Adipose tissue (tissue), 3 donors: Measurements from ENCODE around the gene DCN. TPM values are rescaled to one million over a fixed set of nuclear protein-coding genes. Genes with fewer than 3 reads are reported as not detected.
"Not testable (repeated sequence)": the region's sequence is repeated elsewhere in the genome, so short reads cannot be mapped to it uniquely, and the experiment has no call there.

ENCODE experiments used
- H3K27ac ChIP-seq: one replicate; pipeline ENCODE4 v1.5.1; 2013; ENCODE audit warnings: low read depth, low read length
- WGBS, 3 donors: extraction: QIAGEN DNeasy Blood & Tissue Kit; methylation state at CpG; one replicate each; pipeline ENCODE4 v1.1.7; 2013; 5-methylcytosine and 5-hydroxymethylcytosine counted together
- polyA plus RNA-seq, 3 donors: library from polyadenylated mRNA; stranded (reverse); fragments of 200-250 nt; gene quantifications; one replicate each; pipeline ENCODE4 v1.2.3, GENCODE V29; 2013
- donor health status: healthy with polysubstance abuse.
- donor health status: Bipolar disorder and iron deficiency.
- donor health status: healthy.

DCN gene, protein sequence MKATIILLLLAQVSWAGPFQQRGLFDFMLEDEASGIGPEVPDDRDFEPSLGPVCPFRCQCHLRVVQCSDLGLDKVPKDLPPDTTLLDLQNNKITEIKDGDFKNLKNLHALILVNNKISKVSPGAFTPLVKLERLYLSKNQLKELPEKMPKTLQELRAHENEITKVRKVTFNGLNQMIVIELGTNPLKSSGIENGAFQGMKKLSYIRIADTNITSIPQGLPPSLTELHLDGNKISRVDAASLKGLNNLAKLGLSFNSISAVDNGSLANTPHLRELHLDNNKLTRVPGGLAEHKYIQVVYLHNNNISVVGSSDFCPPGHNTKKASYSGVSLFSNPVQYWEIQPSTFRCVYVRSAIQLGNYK
- 1,000 to 10,000 TPM in 1 of 3 donors, 100 to 1,000 TPM in 2; 109 to 1,769 (median 659) TPM for polyA plus RNA-seq

DNA sequence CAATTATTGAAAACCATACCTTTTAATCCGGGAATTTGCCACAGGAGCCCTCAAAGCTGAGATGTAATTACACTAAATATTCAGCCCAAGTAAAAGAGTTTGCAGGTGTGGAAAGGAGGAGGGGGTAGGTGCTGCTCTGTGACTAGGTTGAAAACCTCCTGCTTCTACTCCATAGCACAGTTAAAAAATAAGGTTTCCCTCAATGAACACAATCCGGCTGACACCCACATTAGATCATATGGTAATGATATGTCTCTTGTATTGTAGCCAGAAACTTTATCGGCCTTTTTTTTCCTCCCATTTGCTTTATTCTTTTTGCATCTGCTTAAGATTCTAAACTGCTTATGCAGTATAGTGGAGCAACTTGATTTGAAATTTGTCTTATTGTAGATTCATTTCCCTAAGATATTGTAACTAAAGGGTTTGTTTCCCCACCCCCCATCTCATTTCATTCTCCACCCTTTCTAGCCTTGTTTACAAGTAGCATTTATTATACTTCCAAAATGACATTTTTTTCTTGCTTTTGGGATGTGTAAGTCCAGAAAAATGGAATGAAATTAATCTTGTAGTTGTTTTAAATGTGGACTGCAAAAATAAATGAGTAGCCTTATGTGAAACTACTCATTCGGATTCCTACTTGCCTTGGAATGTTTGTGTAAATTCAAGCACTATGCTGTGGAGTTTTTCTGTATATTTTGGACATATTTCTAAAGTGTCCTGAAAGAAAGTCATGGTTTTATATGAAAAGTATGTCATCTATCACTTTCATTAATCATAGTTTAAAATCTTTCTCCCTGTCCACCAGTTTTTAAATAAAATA lies at the start of gene DCN:
DCN (minus strand) TSS at position 182 of the 820 bp plus-strand sequence. CDS start 4,265 bp downstream, outside the sequence.
- 54 to 55% (median 54%) methylated on average over 4 of the region's 4 CpGs for WGBS, 3 donors
- no peak within 1 kb of the TSS for H3K27ac ChIP-seq

DNA sequence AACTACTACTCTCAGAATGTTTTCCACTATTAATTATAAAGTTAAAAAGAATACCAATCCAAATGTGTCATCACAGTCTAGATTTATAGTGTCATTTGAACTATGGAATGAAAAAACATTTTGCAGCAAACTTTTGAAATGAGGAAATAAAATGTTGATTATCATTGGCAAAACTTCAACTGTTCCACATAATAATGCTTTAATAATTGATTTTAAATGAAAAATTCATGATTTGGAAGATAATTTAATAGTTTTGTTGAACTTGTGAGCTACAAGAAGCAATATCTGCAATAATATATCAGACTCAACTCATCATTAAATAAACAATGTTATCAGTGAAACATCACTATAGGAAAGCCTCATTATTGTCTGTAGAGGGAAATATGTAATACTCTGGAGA lies 48.2 kb upstream of the DCN start:
- no peak overlapping the region for H3K27ac ChIP-seq

DNA sequence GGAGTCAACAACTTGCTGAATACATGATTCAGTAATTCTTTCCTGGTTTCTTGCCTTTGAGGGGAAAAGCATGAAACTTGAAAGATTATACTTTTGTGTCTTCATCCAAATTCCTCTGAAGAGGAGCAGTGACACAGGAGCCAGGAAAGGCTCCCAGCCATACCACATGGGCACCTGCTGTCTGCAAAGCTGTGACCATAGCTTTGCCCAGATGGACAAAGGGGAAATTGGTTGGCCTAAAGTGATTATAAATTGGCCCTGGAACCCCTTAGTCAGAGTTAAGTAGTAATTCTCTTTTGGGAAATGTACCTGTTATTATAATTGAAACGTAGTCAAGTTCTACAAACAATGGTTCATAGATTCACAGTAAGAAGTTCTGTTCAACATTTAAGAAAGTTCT lies 44.3 kb upstream of the DCN start:
- 83 to 95% (median 86%) methylated on average over 1 of the region's 1 CpG for WGBS, 3 donors
- no peak overlapping the region for H3K27ac ChIP-seq

DNA sequence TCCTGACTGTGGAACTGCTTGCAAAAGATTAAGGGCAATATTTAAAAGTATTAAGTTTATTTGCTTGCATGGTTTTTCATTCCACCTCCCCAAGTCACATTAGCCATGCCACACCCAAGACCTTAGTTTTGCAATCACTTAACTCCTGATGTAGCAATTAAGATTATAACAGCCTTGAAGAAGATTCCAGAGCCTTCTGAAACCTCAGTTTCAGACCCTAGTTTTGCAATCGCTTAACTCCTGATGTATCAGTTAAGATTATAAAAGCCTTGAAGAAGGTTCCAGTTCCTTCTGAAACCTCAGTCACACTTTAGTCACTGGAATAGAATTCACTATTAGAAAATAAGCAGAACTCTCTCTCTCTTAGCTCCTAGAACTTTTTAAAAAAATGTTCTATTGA lies 42.7 kb upstream of the DCN start:
- 69 to 93% (median 77%) methylated on average over 1 of the region's 1 CpG for WGBS, 3 donors
- H3K27ac ChIP-seq = no peak overlapping the region

DNA sequence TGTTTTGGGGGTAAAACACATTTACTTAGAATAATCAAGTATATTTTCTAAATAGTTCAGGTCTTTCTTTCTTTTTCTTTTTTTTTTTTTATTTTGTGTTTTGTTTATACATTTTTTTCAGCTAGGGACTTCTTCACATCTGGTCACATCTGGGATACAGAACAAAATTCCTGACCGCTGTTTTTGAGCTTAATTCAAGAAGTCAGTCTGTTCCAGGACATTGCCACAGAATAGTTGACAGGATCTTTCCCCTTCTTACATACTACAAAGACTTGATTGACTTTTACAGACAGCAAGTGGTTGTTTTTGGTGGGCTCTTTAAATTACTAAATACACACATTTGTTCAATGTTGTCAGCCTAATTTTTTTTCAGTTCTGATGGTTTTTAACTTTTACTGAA lies 41.8 kb upstream of the DCN start:
- no peak overlapping the region for H3K27ac ChIP-seq
- WGBS, 3 donors = 58 to 89% (median 66%) methylated on average over 1 of the region's 1 CpG

DNA sequence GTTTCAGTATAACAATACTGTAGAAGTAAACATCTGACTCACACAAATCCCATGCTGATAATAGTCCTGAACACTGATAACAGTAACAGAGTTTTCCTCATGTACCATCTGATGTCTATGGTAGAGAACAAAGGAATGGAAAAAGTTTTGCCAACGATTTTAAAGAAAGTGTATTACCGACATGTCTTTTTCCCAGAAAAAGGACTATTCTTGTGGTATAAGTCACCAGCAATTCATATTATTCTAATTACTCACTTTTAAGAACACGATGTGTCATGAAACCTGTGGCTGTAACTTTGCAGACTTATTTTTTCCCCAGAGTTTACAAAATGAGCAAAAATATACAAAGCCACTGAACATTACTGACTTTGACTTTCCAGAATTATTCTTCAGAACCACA lies 40.1 kb upstream of the DCN start:
- no peak overlapping the region for H3K27ac ChIP-seq
- WGBS, 3 donors = 72 to 83% (median 74%) methylated on average over 3 of the region's 3 CpGs

DNA sequence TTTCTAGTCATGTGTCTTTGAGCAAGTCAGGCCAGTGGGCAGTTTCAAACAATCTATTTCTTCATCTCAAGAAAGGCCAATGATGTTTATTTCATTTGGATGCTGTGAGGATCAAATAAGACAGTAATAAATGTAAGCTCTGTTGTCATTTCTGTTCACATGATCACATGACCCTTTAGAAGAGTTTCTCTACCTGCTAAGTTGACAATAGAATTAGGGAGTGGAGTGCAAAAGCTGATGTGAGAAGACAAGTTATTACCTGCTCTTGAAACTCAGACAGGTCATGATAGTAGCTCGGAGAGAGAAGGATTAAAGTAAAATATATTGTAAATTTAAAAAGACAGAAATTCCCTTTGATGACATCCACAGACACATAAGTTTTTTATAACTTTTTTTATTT lies 37.3 kb upstream of the DCN start:
- 81 to 84% (median 81%) methylated on average over 1 of the region's 1 CpG for WGBS, 3 donors
- H3K27ac ChIP-seq = no peak overlapping the region

DNA sequence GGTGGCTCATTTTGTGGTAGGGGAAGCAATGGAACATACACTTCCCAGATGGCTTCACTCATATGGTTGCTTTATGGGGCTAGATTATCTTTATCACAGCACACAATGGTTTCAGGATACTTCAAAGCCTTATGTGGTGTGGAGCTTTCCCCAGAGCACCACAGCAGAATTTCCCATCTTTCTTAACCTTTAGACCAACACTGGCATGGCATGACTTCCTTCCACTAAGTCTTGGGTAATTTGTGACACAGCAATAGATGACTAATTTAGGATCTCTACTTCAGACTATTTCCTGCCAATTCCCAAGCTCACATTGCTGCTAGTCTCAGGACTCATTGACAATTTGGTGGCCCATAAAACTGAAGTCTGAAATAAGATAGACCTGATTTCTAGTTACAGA lies 36.9 kb upstream of the DCN start:
- no peak overlapping the region for H3K27ac ChIP-seq

DNA sequence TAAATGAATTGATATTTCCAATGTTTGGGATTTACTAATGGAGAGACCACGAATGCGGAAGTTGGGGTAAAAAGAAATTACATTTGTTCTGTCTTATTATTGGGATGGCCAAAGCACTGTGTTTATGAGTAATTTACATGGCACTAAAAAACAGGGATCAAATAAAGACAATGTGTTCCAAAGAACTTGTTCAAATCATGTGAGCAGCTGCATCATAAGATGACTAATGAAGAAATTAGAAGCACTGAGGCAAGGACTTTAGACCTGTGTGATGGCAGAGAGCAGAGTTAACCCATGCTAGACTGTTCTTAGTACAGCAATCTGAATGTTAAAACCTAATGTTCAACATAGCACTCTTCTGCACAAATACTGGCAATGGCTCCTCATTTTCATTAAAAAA lies 34.3 kb upstream of the DCN start:
- no peak overlapping the region for H3K27ac ChIP-seq
- WGBS, 3 donors = 89 to 92% (median 91%) methylated on average over 2 of the region's 2 CpGs

DNA sequence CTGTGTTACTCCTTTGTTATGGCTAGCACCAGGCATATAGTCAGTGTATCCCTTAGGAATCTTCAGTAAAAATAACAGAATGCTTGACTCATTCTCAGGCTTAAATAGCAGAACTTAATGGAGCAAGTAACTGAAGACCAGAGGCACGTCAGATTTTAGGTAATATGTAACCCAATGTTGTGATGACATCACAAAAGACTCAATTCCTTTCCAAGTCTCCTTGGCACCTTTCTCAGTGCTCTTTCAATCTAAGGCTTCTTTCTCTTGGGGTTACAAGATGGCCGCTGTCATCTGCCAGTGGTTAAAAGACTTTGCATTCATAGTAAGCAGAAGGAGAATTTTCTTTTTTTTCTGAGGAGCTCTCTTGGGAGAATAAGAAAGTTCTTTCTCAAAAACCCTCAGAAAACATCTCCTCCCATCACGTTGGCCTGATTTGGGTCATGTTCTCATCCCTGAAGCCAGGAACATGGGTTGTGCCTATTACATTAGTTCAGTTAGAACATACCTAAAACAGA lies 33.4 kb upstream of the DCN start:
- no peak overlapping the region for H3K27ac ChIP-seq
- 58 to 69% (median 63%) methylated on average over 3 of the region's 3 CpGs for WGBS, 3 donors

DNA sequence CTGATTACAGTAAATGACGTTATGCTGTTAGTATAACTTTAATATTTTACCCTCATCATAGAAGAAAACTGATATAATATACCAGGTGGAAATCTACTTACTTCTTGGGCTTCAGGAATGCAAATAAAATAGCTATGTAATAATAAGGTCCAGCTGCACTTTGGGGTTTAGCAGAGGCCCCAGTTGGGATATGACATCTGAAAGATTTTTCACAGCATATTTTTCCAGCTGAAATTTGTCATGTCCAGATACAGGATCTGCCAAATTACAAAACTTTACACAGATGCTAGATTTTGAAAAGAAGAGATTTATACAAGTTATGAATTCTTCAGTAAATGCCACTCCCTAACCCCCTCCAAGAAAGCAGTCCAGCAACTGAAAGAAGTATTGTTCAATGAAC lies 29.2 kb upstream of the DCN start:
- H3K27ac ChIP-seq = no peak overlapping the region
- 55 to 56% (median 55%) methylated on average over 1 of the region's 1 CpG for WGBS, 3 donors

DNA sequence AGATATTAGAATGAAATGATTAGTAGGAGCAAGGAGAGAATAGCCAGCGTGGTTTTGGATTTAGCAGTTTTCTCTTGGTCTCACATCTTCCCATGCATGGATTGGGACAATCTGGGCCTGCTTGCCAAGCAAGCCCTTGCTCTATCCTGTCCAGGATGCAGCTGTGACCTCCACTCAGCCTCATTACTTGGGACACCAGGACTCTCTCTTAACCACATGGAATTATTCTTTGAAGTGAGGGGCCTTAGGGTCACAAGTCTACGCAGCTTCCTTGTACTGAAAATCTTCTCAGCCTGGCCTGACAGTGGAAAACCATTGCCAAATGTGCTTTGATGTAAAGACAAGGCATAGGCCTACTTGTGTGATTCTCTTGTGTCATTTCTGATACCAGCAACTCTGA lies 28.0 kb upstream of the DCN start:
- 63 to 89% (median 73%) methylated on average over 2 of the region's 2 CpGs for WGBS, 3 donors
- no peak overlapping the region for H3K27ac ChIP-seq

DNA sequence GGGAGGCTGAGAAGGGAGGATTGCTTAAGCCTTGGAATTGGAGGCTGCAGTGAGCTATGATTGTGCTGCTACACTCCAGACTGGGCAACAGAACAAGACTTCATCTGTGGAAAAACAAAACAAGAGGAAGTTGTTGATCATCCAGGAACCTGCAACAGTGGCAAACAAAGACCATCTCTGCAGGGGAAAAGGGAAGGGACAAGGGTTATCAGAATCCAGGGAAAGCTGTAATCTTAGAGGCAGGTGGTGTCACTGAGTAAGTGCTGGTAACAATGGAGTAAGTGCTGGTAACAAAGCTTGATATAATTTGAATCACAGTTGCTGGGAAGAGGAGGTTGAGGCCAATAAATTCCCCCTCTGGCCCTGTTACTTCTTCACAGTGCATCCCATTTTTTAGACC lies 27.5 kb upstream of the DCN start:
- H3K27ac ChIP-seq = no peak overlapping the region

DNA sequence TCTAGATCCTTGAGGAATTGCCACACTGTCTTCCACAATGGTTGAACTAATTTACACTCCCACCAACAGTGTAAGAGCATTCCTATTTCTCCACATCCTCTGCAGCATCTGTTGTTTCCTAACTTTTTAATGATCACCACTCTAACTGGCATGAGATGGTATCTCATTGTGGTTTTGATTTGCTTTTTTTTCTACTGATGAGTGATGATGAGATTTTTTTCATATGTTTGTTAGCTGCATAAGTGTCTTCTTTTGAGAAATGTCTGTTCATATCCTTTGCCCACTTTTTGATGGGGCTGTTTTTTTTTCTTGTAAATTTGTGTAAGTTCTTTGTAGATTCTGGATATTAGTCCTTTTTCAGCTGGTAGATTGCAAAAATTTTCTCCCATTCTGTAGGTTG lies 24.7 kb upstream of the DCN start:
- not testable (repeated sequence) for H3K27ac ChIP-seq

DNA sequence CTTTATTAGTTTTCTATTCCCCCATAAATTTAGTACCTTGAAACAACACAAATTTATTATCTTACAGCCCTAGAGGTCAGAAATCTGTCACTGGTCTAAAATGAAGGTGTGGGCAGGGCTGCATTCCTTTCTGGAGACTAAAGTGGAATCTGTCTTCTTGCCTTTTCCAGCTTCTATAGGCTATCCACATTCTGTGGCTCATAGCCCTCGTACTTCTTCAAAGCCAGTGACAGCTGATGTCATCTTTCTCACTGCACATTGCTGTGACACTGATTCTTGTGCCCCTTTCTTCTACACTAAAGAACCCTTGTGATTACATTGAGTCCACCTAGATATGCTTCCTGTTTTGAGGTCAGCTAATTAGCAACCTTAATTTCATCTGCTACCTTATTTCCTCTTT lies 23.2 kb upstream of the DCN start:
- H3K27ac ChIP-seq = no peak overlapping the region
- 76 to 79% (median 78%) methylated on average over 1 of the region's 1 CpG for WGBS, 3 donors

DNA sequence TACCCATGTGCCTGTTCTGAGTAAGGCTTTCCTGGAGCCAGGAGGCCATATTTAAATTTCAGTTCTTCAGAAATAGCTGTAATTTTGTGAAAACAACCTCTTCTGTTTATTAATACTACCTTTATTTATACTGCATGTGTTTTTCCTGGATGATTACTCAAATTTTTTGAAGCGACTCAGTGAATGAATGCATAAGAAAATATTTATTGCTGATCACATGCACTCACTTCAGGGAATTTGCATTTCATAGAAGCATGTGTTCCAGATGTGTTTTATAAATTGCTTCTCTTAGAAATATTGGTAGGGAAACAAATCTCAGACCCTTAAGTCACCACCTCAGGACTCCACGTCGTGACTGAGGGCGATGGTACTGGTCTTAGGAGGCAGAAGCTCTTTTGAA lies 21.8 kb upstream of the DCN start:
- WGBS, 3 donors = 88 to 95% (median 91%) methylated on average over 4 of the region's 4 CpGs
- no peak overlapping the region for H3K27ac ChIP-seq

DNA sequence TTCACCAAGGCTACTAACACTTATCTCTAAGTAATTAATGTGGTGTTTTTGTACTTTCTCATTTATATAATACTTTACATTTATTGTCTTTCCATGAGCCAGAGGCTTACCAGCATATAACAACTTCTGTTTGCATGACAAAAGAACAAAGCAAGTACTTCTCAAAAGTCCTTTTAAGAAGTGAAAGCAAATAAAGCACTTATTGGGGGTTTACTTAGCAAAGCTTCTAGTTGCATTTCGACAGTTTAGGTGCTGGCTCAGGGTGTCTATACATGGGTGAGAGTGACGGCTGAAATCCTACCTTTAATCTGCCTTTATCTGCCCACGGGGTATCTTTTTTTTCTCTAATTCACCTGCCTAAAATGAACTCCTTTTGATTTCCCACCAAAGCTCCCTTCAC lies 21.0 kb upstream of the DCN start:
- WGBS, 3 donors = 64 to 78% (median 78%) methylated on average over 3 of the region's 3 CpGs
- no peak overlapping the region for H3K27ac ChIP-seq

DNA sequence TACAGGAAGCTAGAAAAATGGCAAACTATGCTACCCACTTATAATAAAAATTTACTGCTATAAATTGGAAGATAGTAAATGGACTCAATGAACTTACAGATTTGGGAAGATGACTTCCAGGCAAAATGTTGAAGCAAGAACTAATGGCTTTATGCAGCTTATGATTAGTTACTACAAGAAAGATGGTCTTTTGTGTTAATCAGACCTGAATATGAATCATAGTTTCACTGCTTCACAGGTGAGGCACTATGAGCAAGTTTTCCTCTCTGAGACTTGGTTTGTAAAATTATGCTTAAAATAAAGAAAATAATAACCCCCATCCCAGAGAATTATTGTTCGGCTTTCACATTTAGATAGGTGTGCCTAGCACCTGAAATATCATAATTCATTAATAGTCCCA lies 19.8 kb upstream of the DCN start:
- 82 to 93% (median 92%) methylated on average over 1 of the region's 1 CpG for WGBS, 3 donors

DNA sequence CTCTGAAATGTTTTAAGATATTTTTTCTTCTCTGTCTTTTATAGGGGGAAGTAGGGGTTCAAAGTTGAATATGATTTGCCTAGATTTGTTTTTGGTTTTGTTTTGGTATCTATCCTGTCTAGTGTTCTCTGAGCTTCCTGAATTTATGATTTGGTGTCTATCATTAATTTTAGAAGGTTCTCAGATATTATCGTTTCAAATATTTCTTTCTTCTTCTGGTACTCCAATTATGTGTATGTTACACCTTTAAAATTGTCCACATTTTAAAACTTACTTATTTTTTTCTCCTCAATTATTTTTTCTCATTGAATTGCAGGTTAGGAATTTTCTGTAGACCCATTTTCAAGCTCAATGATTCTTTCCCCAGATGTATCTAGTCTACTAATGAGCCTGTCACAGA lies 13.8 kb upstream of the DCN start:
- 93 to 100% (median 97%) methylated on average over 1 of the region's 1 CpG for WGBS, 3 donors

More for the DNA sequence above, 19.8 kb upstream of the DCN start:
- H3K27ac ChIP-seq = no peak overlapping the region

DNA sequence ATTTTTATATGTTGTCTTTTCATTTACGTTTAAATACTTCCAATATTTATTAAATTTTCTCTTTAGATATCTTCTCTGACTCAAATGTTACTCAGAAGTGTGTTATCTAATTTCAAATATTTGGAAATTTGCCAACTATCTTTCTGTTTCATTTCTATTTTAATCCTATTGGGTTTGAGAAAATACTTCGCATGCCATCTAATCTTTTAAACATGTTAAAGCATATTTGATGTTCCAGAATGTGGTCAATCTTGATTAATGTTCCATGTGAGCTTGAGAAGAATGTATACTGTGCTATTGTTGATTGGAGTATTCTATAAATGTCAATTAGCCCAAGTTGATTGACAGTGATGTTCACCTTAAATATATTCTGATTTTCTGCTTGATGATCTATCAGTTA lies 11.9 kb upstream of the DCN start:
- 46 to 78% (median 75%) methylated on average over 2 of the region's 2 CpGs for WGBS, 3 donors
- no peak overlapping the region for H3K27ac ChIP-seq

More for the DNA sequence above, 13.8 kb upstream of the DCN start:
- no peak overlapping the region for H3K27ac ChIP-seq
